ENCODE measurements around the gene IKBKE.

- TF ChIP-seq CTCF (IDR thresholded peaks at IDR 0.05) (no peak), POLR2A (IDR thresholded peaks at IDR 0.05) (no peak), EP300 (IDR thresholded peaks at IDR 0.05) (no peak)
These were observed 38.0 kb downstream of the IKBKE start for GRCh38 chr1:206508130-206508889.
